DOHH2 (cell line): ENCODE data around the gene DAZAP1.

Experiments used
- H3F3A ChIP-seq: fragments of 200-600 bp; sonication (generic), shearing (Covaris generic); 2 replicates; pipeline ENCODE4 v1.6.0; 2016; ENCODE audit warnings: antibody characterized with exemption, mild to moderate bottlenecking; ENCODE audit not compliant: control insufficient read depth, insufficient read depth
- H3K27ac ChIP-seq: fragments of 200-600 bp; sonication (generic); 2 replicates; pipeline ENCODE4 v1.5.1; 2014; ENCODE audit warnings: low read depth, mild to moderate bottlenecking, low read length, moderate library complexity
- H3K27me3 ChIP-seq: fragments of 200-600 bp; sonication (generic); 2 replicates; pipeline ENCODE4 v1.6.1; 2014; ENCODE audit warnings: mild to moderate bottlenecking, low read length, mixed read lengths; ENCODE audit not compliant: control insufficient read depth
- H3K36me3 ChIP-seq: fragments of 200-600 bp; sonication (generic); 2 replicates; pipeline ENCODE4 v1.6.1; 2014; ENCODE audit warnings: mild to moderate bottlenecking, low read length, moderate library complexity, mixed read lengths; ENCODE audit not compliant: control insufficient read depth
- H3K4me1 ChIP-seq: fragments of 200-600 bp; sonication (generic); 2 replicates; pipeline ENCODE4 v1.6.1; 2014; ENCODE audit warnings: mild to moderate bottlenecking, low read length, mixed read lengths; ENCODE audit not compliant: control insufficient read depth
- H3K4me2 ChIP-seq: fragments of 200-600 bp; sonication (generic); 2 replicates; pipeline ENCODE4 v1.6.0; 2014; ENCODE audit warnings: mild to moderate bottlenecking, low read length, moderate library complexity
- H3K4me3 ChIP-seq: fragments of 200-600 bp; sonication (generic); 2 replicates; pipeline ENCODE4 v1.5.1; 2014; ENCODE audit warnings: mild to moderate bottlenecking, low read length, mixed read lengths
- H3K79me2 ChIP-seq: fragments of 200-600 bp; sonication (generic); 2 replicates; pipeline ENCODE4 v1.6.1; 2014; ENCODE audit warnings: mild to moderate bottlenecking, low read length, mixed read lengths; ENCODE audit not compliant: control insufficient read depth
- H3K9me2 ChIP-seq: fragments of 200-600 bp; sonication (generic); replicated peaks from 2 replicates; pipeline ENCODE4 v1.6.1; 2014; ENCODE audit warnings: mild to moderate bottlenecking, low read length, mixed read lengths; ENCODE audit not compliant: control insufficient read depth
- H3K9me3 ChIP-seq: fragments of 200-600 bp; sonication (generic); 2 replicates; pipeline ENCODE4 v1.6.1; 2014; ENCODE audit warnings: antibody characterized with exemption, low read length, mixed read lengths; ENCODE audit not compliant: control insufficient read depth, insufficient read depth
- H4K20me1 ChIP-seq: fragments of 200-600 bp; sonication (generic); 2 replicates; pipeline ENCODE4 v1.6.0; 2014; ENCODE audit warnings: low read depth, mild to moderate bottlenecking, antibody characterized with exemption, low read length, moderate library complexity; ENCODE audit not compliant: control insufficient read depth, insufficient read depth
- EZH2phosphoT487 ChIP-seq: fragments of 200-600 bp; sonication (generic); IDR thresholded peaks from 2 replicates; pipeline ENCODE4 v1.6.1; 2017; ENCODE audit warnings: borderline replicate concordance, mild to moderate bottlenecking, antibody characterized with exemption, low read length, moderate library complexity, mixed read lengths
- TF ChIP-seq, protein P1 (sequence below): fragments of 200-600 bp; sonication (generic); IDR thresholded peaks from one replicate; pipeline ENCODE4 v1.5.1; 2014; ENCODE audit warnings: antibody characterized with exemption, mild to moderate bottlenecking, low read depth, low read length; ENCODE audit not compliant: poor library complexity, severe bottlenecking

Gene DAZAP1

GRCh38 chr19:1428738-1429391 lies 21.5 kb downstream of the DAZAP1 start:
- no peaks in the 10 kb centered on the region; the same call in 1 of the 2 replicates for H4K20me1 ChIP-seq
- no peak overlapping the region for H3K4me3 ChIP-seq
- no peak overlapping the region for H3K4me2 ChIP-seq
- peaks cover 88% of the 10 kb centered on the region for H3K36me3 ChIP-seq
- H3K9me2 ChIP-seq, result no peaks in the 10 kb centered on the region
- H3K27me3 ChIP-seq, result no peaks in the 10 kb centered on the region
- TF ChIP-seq, protein P1, sequence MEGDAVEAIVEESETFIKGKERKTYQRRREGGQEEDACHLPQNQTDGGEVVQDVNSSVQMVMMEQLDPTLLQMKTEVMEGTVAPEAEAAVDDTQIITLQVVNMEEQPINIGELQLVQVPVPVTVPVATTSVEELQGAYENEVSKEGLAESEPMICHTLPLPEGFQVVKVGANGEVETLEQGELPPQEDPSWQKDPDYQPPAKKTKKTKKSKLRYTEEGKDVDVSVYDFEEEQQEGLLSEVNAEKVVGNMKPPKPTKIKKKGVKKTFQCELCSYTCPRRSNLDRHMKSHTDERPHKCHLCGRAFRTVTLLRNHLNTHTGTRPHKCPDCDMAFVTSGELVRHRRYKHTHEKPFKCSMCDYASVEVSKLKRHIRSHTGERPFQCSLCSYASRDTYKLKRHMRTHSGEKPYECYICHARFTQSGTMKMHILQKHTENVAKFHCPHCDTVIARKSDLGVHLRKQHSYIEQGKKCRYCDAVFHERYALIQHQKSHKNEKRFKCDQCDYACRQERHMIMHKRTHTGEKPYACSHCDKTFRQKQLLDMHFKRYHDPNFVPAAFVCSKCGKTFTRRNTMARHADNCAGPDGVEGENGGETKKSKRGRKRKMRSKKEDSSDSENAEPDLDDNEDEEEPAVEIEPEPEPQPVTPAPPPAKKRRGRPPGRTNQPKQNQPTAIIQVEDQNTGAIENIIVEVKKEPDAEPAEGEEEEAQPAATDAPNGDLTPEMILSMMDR, result no peak
- TF ChIP-seq EZH2phosphoT487, result no peak
- no peak overlapping the region for H3K27ac ChIP-seq
- H3K4me1 ChIP-seq, result no peaks in the 10 kb centered on the region
- no peaks in the 10 kb centered on the region for H3F3A ChIP-seq
- H3K9me3 ChIP-seq, result no peaks in the 10 kb centered on the region
- H3K79me2 ChIP-seq, result peaks cover 30% of the 10 kb centered on the region

GRCh38 chr19:1429750-1430149 lies 22.4 kb downstream of the DAZAP1 start:
- Histone ChIP-seq H3K27me3 (no peaks in the 10 kb centered on the region), H3K9me3 (no peaks in the 10 kb centered on the region), H3K9me2 (no peaks in the 10 kb centered on the region), H3K27ac (no peak overlapping the region), H3K36me3 (peaks cover 89% of the 10 kb centered on the region), H3F3A (no peaks in the 10 kb centered on the region), H3K4me2 (no peak overlapping the region), H3K4me1 (no peaks in the 10 kb centered on the region), H3K4me3 (no peak overlapping the region), H3K79me2 (peaks cover 25% of the 10 kb centered on the region), H4K20me1 (no peaks in the 10 kb centered on the region; the same call in 1 of the 2 replicates)
- TF ChIP-seq, protein P1, result no peak
- no peak for TF ChIP-seq EZH2phosphoT487

DNA sequence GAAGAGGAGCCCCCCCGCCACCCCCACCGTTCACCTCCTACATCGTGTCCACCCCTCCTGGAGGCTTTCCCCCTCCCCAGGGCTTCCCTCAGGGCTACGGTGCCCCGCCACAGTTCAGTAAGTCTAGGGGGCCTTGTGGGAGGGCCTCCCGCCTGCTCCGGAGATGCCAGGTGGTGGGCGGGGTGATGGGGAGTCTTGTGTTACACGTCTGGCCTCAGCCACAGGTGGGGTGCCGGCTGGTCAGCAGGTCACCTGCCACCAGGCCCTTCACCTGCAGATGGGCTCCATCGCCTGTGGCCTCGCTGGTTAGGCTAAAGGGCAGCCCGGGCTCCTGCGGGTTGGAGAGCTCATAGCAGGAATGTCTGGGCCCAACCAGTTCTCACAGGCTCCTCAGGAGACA lies 22.9 kb downstream of the DAZAP1 start:
- Histone ChIP-seq H3K4me1 (no peaks in the 10 kb centered on the region), H3K4me2 (no peak overlapping the region), H3F3A (no peaks in the 10 kb centered on the region), H3K27ac (no peak overlapping the region), H3K27me3 (no peaks in the 10 kb centered on the region), H3K79me2 (peaks cover 21% of the 10 kb centered on the region), H3K9me2 (no peaks in the 10 kb centered on the region), H3K9me3 (no peaks in the 10 kb centered on the region), H3K4me3 (no peak overlapping the region), H4K20me1 (no peaks in the 10 kb centered on the region), H3K36me3 (peaks cover 86% of the 10 kb centered on the region)
- TF ChIP-seq, protein P1, result no peak
- TF ChIP-seq EZH2phosphoT487, result no peak
